GM21390 (cell line): ENCODE results near the gene HUS1B.
"Not testable (repeated sequence)": the region's sequence is repeated elsewhere in the genome, so short reads cannot be mapped to it uniquely, and the experiment has no call there.

Experiments
- ATAC-seq: cut with Tn5 transposase; IDR thresholded peaks from one replicate; pipeline ENCODE4 v1.9.1; 2021; ENCODE audit not compliant: unreplicated experiment

Gene HUS1B

GRCh38 chr6:656460-657252 is at the start of gene HUS1B:
TSS of gene HUS1B (minus strand) at chr6:657100. CDS start at chr6:656944, 156 bp downstream.
- no peak for ATAC-seq

GRCh38 chr6:706146-706545 is 49.2 kb upstream of the HUS1B start:
- ATAC-seq: no peak

- ATAC-seq: no peak
These were observed 48.1 kb upstream of the HUS1B start for GRCh38 chr6:705047-705446.

GRCh38 chr6:704046-704445 is 47.1 kb upstream of the HUS1B start:
- no peak for ATAC-seq

- ATAC-seq: no peak
These were observed 46.7 kb upstream of the HUS1B start for GRCh38 chr6:703552-703951.

GRCh38 chr6:701700-702479 is 45.0 kb upstream of the HUS1B start:
- ATAC-seq: no peak

- ATAC-seq: no peak
These were observed 44.3 kb upstream of the HUS1B start for GRCh38 chr6:701215-701614.

- no peak for ATAC-seq
These were observed 43.6 kb upstream of the HUS1B start for GRCh38 chr6:700490-700889.

GRCh38 chr6:699319-699718 is 42.4 kb upstream of the HUS1B start:
- ATAC-seq: no peak

GRCh38 chr6:694431-695126 is 37.7 kb upstream of the HUS1B start:
- not testable (repeated sequence) for ATAC-seq

GRCh38 chr6:693723-694009 is 36.8 kb upstream of the HUS1B start:
- no peak for ATAC-seq

- peak; percentile 87 for ATAC-seq
These were observed 36.2 kb upstream of the HUS1B start, which contains the start of gene EXOC2 for GRCh38 chr6:692858-693722. TSS of gene EXOC2 (minus strand) at chr6:693139. CDS start at chr6:637818, 55,321 bp downstream.

GRCh38 chr6:692356-692851 is 35.5 kb upstream of the HUS1B start:
- ATAC-seq: peak; percentile 71

- no peak for ATAC-seq
These were observed 32.3 kb upstream of the HUS1B start for GRCh38 chr6:689223-689622.

- no peak for ATAC-seq
These were observed 29.6 kb upstream of the HUS1B start for GRCh38 chr6:686497-686896.

GRCh38 chr6:684831-685636 is 28.1 kb upstream of the HUS1B start:
- ATAC-seq: peak; percentile 86

- no peak for ATAC-seq
These were observed 27.0 kb upstream of the HUS1B start for GRCh38 chr6:683742-684440.

GRCh38 chr6:680666-681340 is 23.9 kb upstream of the HUS1B start:
- ATAC-seq: no peak

GRCh38 chr6:680251-680650 is 23.4 kb upstream of the HUS1B start:
- no peak for ATAC-seq
